GM19372 (cell line): ENCODE results near the gene SIGLEC8.
A peak's percentile ranks its signal among the peaks of the same experiment; 100 is the strongest.
"Not testable (repeated sequence)": the region's sequence is repeated elsewhere in the genome, so short reads cannot be mapped to it uniquely, and the experiment has no call there.

Experiments used
- ATAC-seq: cut with Tn5 transposase; IDR thresholded peaks from one replicate; pipeline ENCODE4 v1.9.1; 2021; ENCODE audit warnings: mild to moderate bottlenecking, low read depth, moderate library complexity; ENCODE audit not compliant: unreplicated experiment

SIGLEC8 gene

DNA sequence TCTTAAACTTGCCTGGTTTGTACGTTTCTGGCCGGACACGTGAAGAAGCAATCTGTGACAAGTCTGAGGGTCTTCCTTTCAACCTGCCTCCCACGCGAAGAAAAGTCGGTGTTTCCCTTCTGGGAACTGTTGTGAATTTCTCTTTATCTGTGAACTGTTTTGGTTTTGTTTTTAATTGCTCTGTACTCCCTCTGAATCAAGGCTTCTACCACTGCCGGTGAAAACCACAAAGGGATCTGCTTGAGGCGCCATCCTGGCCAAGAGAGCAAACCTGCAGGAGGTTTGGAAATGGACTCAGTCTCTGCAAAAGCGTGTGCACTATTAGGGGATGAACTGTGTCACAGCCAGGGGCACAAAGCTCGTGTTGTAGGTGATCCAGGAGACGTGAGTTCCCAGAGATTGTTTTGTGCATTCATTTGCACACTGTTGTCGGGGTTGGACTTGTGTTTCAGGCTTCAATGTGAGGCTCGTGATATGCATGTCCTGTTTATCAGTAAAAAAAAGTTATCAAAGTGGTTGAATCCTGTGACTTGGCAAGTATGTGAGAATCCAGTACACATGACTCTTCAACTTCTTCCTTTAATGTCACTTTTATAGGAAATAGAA lies 9.7 kb downstream of the SIGLEC8 start:
- no peak for ATAC-seq

DNA sequence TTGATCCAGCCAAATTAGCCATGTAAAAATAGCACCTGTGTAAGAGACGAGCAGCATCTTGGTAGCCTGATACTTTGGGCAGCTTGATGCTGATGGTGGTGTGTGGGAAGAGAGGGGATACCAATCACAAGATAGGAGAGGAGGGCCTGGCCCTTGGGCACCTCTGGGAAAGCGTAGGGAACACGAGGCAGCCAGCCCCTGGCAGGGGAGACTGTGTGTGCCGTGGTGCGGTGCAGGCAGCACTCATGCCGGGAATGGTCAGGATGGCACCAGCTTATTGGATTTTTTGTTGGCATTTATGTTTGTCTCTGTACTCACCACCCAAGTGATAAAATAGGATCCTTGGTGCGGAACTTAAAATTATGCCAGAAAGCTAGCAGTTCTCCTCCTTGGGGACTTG lies 10.2 kb downstream of the SIGLEC8 start:
- no peak for ATAC-seq

DNA sequence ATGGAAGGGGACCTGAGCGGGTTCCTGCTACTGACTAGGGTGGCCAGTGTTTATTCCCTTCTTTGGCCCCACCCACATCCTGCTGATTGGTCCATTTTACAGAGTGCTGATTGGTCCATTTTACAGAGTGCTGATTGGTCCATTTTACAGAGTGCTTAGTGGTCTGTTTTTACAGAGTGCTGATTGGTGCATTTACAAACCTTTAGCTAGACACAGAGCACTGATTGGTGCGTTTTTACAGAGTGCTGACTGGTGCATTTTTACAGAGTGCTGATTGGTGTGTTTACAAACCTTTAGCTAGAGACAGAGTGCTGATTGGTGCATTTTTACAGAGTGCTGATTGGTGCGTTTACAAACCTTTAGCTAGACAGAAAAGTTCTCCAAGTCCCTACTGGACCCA lies 10.7 kb downstream of the SIGLEC8 start:
- not testable (repeated sequence) for ATAC-seq

DNA sequence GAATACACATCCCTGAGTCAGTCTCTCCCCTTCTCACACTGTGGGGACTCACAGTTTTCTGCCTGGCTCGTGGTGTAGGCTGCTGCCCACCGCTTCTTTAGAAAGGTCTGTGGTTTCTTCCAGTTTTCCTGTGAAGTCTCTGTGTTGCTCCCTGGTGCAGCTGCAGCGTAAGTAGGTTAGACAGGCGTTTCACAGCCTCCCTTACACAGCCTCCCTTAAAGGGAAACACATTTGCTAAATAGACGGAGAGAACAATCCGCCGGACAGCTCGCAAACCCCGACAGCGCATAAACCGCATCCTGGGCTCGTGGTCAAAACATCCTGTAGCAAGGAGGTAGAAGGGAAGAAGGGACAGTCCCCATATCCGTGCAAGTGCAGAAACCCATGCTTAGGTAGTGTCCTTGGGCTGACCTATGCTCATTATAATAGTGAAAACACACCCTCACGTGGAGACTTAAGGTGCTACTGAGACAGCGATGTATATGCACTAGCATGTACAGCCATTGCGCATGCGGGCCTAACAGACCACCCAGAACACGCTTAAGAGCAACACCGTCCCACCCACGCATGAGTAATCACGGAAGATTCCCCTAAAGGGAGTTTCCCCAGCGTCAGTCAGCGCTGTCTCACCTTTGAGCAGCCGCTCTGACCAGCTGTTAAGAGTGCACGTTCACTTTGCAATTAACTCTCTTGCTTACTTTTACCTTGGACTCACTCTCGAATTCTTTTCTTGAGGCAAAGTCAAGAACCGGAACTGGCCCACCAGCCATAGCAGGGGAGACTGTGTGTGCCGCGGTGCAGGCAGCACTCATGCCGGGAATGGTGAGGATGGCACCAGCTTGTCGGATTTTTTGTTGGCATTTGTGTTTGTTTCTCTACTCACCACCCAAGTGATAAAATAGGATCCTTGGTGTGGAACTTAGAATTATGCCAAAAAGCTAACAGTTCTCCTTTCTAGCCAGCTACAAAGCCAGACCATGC lies 16.6 kb downstream of the SIGLEC8 start:
- peak; percentile 96 for ATAC-seq

DNA sequence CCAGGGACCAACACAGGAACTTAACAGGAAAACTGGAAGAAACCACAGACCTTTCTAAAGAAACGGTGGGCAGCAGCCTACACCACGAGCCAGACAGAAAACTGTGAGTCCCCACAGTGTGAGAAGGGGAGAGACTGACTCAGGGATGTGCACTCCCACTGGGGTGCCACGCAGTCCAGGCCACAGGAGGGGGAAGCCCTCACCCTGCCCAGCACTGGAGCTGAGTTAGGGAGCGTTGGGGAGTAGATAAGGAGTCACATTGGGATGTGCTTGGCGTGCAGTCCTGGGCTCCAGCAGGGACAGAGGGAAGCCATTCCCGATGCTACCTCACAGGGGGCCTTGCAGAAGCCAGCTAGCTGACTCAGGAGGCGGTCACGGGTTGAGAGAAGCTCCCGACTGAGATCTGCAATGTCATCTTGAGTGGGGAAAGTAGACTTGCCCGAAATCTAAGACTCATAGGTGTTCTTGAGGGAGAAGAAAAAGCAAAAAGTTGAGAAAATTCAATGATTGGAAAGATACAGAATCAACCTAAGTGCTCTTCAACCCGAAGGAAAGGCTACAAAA lies 17.3 kb downstream of the SIGLEC8 start:
- no peak for ATAC-seq

DNA sequence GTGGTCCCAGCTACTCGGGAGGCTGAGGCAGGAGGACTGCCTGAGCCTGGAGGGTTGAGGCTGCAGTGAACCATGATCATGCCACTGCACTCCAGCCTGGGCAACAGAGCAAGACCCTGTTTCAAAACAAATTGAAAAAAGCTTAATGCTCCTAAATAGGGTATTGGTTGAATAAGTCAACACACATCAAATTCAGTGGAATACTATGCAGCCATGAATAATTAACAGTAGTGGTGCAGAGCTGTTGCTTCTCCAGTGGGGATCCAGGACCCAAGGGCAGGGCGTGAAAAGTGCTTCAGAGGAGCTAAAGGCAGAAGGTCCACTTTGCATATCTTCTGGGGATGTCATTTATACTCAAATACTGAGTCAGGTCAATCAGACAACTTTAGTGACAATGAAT lies 18.2 kb downstream of the SIGLEC8 start:
- no peak for ATAC-seq

GRCh38 chr19:51439021-51439465 lies 19.2 kb downstream of the SIGLEC8 start:
- ATAC-seq, result no peak

GRCh38 chr19:51434456-51434855 lies 23.8 kb downstream of the SIGLEC8 start:
- ATAC-seq, result no peak

DNA sequence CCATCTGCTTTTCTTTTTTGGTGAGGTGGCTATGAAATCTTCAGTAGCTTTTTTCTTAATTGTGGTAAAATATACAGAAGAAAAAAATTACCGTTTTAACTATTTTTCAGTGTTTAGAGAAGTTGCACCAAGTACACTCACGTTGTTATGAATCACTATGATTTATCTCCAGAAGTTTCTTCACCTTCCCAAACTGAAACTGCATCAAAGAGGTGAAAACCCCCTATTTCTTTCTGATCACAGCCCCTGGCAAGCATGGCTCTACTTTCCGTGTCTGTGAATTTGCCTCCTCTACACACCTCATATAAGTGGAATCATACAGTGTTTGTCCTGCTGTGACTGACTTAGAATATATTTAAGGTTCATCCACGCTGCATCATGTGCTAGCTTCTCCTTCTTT lies 25.2 kb downstream of the SIGLEC8 start:
- ATAC-seq, result no peak

DNA sequence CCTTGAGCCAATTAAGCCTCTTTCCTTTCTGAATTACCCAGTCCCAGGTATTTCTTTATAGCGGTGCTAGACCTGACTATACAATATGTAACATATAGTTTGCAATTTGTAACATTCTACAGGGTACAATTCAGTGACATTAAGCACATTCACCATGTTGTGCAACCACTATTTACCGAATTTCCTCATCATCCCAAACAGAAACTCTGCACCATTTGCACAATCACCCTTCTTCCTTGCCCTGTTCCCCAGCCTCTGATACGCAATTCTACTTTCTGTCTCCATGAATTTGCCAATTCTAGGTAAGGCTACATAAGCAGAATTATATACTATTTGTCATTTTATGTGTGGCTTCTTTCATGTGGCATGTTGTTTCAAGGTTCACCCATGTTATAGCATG lies 27.1 kb downstream of the SIGLEC8 start:
- no peak for ATAC-seq

- no peak for ATAC-seq
Measured at GRCh38 chr19:51430221-51430620, 28.0 kb downstream of the SIGLEC8 start.

DNA sequence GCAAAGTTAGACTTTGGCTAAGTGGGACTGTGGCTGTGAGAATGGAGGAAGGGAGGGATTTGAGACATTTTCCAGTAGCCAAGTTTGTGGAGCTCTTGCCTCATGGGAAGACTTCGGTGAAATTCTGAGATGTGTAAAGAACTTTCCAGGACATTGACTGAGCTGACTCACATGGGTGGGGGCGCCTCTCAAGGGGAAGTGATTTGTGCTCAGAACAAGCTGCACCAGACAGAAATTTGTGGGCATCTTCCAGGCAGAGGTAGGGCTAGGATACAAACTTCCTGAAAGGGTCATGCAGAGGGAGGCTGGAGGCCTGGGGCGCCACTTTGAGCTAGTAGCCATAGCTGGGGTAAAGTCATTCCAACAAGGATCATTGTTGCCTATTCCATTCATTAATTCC lies 31.1 kb downstream of the SIGLEC8 start:
- ATAC-seq, result no peak

DNA sequence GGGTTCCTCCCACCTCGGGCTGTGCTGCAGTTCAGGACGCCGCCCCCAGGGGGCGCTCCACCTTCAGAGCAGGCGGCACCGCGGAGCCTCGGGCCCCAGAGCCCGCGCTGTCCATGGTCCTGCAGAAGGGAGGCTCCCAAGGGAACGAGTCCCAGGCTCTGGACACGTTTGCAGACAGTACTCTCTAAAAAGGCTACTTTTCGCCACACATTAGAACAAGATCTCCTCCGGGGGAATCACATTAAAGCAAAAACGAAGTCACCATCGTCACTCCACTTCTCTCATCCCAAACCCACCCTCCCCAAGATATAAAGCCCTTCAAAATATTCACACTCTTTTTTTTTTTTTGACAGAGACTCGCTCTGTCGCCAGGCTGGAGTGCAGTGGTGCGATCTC lies 36.2 kb downstream of the SIGLEC8 start:
- no peak for ATAC-seq

DNA sequence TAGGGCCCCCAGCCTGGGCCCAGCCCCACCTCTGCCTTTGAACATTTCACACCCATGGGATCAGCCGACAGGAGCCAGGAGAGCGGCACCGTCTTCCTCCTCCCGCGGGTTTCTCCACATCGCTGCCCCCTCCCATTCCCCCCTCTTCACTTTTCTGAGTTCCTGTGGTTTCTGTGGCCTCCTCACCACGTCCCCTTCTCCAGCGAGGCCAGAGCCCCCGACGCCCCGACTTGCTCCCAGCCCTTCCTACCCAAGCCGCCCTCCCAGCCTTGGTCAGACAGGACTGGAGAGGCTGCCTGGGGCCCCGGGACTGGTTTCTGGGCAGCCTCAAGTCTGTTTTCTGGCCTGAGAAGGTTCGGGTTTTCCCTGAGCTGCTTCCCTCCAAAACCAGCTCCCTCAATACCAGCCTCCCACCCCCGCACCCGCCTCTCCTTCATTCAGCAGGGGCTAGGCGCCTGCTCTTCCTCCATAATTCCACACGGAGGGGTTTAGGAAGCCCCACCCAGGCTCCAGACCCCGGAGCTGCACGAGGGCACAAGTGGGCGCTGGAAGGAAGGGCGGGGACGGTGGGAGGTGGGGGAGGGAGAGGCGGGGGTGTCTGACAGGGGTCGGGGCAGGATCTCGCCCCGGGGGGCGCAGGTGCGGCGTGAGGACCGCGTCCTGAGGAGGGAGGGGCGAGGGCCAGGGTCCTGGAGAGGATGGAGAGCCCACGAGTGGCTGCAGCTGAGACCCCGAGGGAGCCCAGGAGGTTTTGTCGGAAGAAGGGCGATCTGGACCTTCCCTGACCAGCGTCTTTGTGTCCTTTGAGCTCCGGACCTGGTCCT lies 36.8 kb downstream of the SIGLEC8 start:
- ATAC-seq, result no peak

DNA sequence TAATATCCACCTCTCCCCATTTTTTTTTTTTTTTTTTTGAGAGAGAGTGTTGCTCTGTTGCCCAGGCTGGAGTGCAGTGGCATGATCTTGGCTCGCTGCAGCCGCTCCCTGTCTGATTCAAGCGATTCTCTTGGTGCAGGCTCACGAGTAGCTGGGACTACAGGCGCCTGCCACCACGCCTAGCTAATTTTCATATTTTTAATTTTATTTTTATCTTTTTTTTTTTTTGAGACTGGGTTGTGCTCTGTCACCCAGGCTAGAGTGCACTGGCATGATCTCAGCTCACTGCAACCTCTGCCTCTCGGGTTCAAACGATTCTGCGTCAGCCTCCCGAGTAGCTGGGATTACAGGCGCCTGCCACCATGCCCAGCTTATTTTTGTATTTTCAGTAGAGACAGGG lies 37.7 kb downstream of the SIGLEC8 start:
- ATAC-seq, result not testable (repeated sequence)

DNA sequence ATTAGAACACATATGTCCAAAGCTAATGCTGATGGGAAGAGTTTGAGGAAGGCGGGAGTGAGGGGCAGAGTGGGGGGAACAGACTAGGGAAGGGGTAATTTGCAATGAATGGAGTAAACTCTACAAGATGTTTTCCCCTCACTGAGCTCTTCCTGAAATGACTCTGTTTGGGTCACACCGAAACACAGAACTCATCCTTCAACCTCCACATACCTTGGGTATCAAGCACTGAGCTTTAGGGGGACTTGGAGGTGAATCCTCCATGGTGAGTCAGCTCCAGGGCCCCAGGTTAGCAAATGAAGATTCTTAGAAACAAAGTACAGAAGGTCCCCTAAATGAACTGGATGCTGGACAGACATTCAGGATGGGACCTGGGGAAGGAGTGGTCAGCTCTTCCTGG lies 39.5 kb downstream of the SIGLEC8 start:
- ATAC-seq, result no peak

DNA sequence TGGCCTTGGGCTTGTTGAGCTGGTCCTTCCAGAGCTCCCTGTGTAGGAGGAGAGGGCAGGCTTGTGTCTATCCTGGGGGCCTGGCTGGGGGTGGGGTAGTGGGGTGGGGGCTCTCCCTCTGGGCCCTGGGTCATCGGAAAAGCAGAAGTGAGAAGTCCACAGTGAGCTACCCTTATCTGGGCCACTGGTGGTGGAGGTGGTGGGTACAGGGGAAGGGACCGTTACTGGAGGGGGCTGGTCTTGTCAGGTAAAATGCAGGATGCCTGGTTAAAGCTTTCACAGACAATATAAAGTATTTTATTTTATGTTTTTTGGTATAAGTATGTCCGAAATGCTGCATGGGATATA lies 40.5 kb downstream of the SIGLEC8 start:
- ATAC-seq, result peak; percentile 24

DNA sequence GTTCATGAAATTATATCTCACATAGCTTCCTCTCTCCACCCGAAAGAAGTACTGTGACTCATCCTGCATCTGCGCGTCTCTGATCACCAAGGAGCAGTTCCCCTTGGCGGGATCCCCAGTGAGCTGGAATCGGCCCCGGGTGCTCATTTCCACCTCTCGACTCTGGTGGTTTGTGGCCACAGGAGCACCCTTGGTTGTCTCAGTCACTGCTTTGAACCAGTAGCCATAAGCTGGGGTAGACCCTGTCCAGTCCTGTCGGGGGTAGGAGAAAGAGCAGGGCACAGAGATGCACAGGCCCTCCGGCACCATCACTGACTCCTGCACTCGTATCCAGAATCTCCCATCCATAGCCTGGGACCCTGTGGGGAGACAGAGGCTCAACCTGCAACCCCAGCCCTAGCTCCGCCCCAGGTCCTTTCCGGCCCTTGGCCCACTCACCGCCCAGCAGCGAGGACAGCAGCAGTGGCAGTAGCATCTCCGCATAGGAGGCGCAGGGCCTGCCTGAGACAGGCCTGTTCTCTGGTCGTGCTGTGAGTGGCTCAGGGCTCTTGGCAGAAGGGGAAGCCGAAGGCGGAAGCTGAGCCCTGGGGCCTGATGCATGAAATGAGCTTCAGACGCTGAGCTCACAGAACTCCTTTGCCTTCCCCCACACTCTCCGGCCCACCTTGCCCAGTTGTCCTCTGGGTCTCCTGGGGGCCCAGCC lies 41.0 kb downstream of the SIGLEC8 start, which contains the start of gene SIGLEC10:
TSS of gene SIGLEC10 (minus strand) at position 536 of the 703 bp plus-strand sequence. CDS start at position 475, 61 bp downstream.
- peak; percentile 72 for ATAC-seq

DNA sequence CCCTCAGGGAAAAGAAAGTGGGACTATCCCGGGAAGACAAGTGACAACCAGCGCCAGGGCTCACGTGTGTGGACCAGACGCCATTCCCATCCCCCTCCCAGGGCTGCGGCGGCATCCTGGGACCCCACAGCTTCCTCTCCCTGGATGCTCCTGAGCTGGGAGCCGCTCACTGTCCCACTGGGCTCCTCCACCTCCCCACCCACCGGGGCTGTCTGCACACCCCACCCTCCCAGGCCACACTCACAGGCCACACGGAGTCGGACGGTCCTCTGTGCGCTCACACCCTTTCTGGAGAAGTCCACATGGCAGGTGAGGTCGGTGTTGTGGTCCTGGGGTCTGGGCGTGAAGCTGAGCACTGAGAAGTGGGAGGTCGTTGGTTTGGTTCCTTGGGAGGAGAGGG lies 41.8 kb downstream of the SIGLEC8 start:
- ATAC-seq, result not testable (repeated sequence)

- ATAC-seq, result no peak
Measured at GRCh38 chr19:51415187-51415586, 43.1 kb downstream of the SIGLEC8 start.
